B cell (primary cell): ENCODE data around the gene BRF1. TPM values are rescaled to one million over a fixed set of nuclear protein-coding genes. Genes with fewer than 3 reads are reported as not detected.
A peak's percentile ranks its signal among the peaks of the same experiment; 100 is the strongest.

Experiments
- ATAC-seq: fragments of 200-7000 bp; cut with Tn5 transposase; one replicate; pipeline ENCODE4 v1.10.0; 2021; ENCODE audit warnings: low read depth, mild to moderate bottlenecking, moderate number of reproducible peaks, moderate library complexity
- CTCF ChIA-PET: fragments of 350-600 bp; sonication (Branson Sonifier 250); formaldehyde crosslinking; loops from one replicate; lab custom pipeline; 2021; ENCODE audit warnings: antibody characterized with exemption, inconsistent platforms; lab: Charles Lee
- POLR2A ChIA-PET: fragments of 350-600 bp; sonication (Branson Sonifier 250); formaldehyde crosslinking; loops from one replicate; lab custom pipeline; 2021; ENCODE audit warnings: antibody characterized with exemption; lab: Charles Lee
- DNase-seq: peaks from one replicate; pipeline ENCODE4 v3.0.0; 2013
- H2AFZ ChIP-seq: 2 replicates; pipeline ENCODE4 v1.6.1; 2012; ENCODE audit warnings: mild to moderate bottlenecking, low read depth, low read length; ENCODE audit not compliant: insufficient read depth, poor library complexity, severe bottlenecking
- H3K27ac ChIP-seq, 2 donors: 1 replicate in 1 of 2; 2 replicates in 1 of 2; pipeline ENCODE4 v1.5.1; 2012 to 2013; ENCODE audit warnings: low read length in 2 of 2, mild to moderate bottlenecking in 2 of 2, moderate library complexity in 1 of 2
- H3K27me3 ChIP-seq, 4 experiments: fragments of 200-600 bp in 1 of 4; sonication (generic) in 1 of 4; replicated peaks in 1 of 4; 1 replicate in 2 of 4; 2 replicates in 2 of 4; pipeline versions ENCODE4 v1.6.1 to v1.7.0; 2013 to 2016; ENCODE audit warnings: low read length in 3 of 4, mild to moderate bottlenecking in 2 of 4, mixed read lengths in 1 of 4, moderate library complexity in 1 of 4; ENCODE audit not compliant: insufficient read depth in 4 of 4, control insufficient read depth in 3 of 4; ENCODE audit errors: control extremely low read depth in 1 of 4
- H3K36me3 ChIP-seq, 2 experiments: replicated peaks in 1 of 2; 1 replicate in 1 of 2; 2 replicates in 1 of 2; pipeline versions ENCODE4 v1.6.1 to v1.7.1; 2013; ENCODE audit warnings: low read length in 1 of 2; ENCODE audit not compliant: insufficient read depth in 2 of 2, control insufficient read depth in 1 of 2; ENCODE audit errors: control extremely low read depth in 1 of 2, extremely low read depth in 1 of 2
- H3K4me1 ChIP-seq, 2 donors: fragments of 200-600 bp in 1 of 2; sonication (generic) in 1 of 2; 1 replicate in 1 of 2; 2 replicates in 1 of 2; pipeline versions ENCODE4 v1.5.1 to v1.6.1; 2013 to 2017; ENCODE audit warnings: low read length in 2 of 2; ENCODE audit not compliant: control insufficient read depth in 2 of 2, insufficient read depth in 2 of 2
- H3K4me2 ChIP-seq: replicated peaks from 2 replicates; pipeline ENCODE3; 2012; ENCODE audit warnings: mild to moderate bottlenecking, low read depth, low read length; ENCODE audit not compliant: poor library complexity, severe bottlenecking
- H3K4me3 ChIP-seq, 5 experiments: fragments of 200-600 bp in 1 of 5; sonication (generic) in 1 of 5; 1 replicate in 3 of 5; 2 replicates in 2 of 5; pipeline versions ENCODE4 v1.5.1 to v1.7.0; 2011 to 2016; ENCODE audit warnings: low read length in 4 of 5, mild to moderate bottlenecking in 4 of 5, low read depth in 2 of 5, control low read depth in 1 of 5, moderate library complexity in 1 of 5; ENCODE audit not compliant: insufficient read depth in 1 of 5; ENCODE audit errors: control extremely low read depth in 1 of 5, extremely low read depth in 1 of 5
- H3K79me2 ChIP-seq: fragments of 200-600 bp; sonication (generic); one replicate; pipeline ENCODE4 v1.6.0; 2016; ENCODE audit warnings: low read length; ENCODE audit not compliant: control insufficient read depth, insufficient read depth
- H3K9ac ChIP-seq: fragments of 200-600 bp; sonication (generic); 2 replicates; pipeline ENCODE4 v1.6.1; 2017; ENCODE audit warnings: mild to moderate bottlenecking, low read length, moderate library complexity
- H3K9me3 ChIP-seq, 3 donors: one replicate each; pipeline versions ENCODE4 v1.6.1 to v1.7.1; 2013; ENCODE audit warnings: low read length in 2 of 3; ENCODE audit not compliant: control insufficient read depth in 2 of 3, insufficient read depth in 1 of 3; ENCODE audit errors: control extremely low read depth in 1 of 3
- H4K20me1 ChIP-seq: 2 replicates; pipeline ENCODE4 v1.6.0; 2012; ENCODE audit warnings: mild to moderate bottlenecking, low read length; ENCODE audit not compliant: insufficient read depth, control insufficient read depth, poor library complexity, severe bottlenecking
- H3K27ac Mint-ChIP-seq: one replicate; pipeline ENCODE4 v1.8.0; 2021; ENCODE audit warnings: mixed read lengths
- H3K27me3 Mint-ChIP-seq: one replicate; pipeline ENCODE4 v1.8.0; 2021; ENCODE audit warnings: mixed read lengths
- H3K4me1 Mint-ChIP-seq: one replicate; pipeline ENCODE4 v1.8.0; 2021; ENCODE audit warnings: mixed read lengths
- H3K4me3 Mint-ChIP-seq: one replicate; pipeline ENCODE4 v1.8.0; 2021; ENCODE audit warnings: mixed read lengths
- H3K9me3 Mint-ChIP-seq: one replicate; pipeline ENCODE4 v1.8.0; 2022; ENCODE audit warnings: mixed read lengths; ENCODE audit not compliant: insufficient read depth
- CTCF ChIP-seq: fragments of 200-600 bp; IDR thresholded peaks from one replicate; pipeline ENCODE4 v1.8.0; 2022; ENCODE audit warnings: antibody characterized with exemption, mild to moderate bottlenecking
- EZH2 ChIP-seq: IDR thresholded peaks from 2 replicates; pipeline ENCODE4 v1.6.1; 2012; ENCODE audit warnings: borderline replicate concordance, low read depth, mild to moderate bottlenecking, moderate library complexity, low read length; ENCODE audit not compliant: insufficient read depth, poor library complexity, severe bottlenecking
- WGBS: methylation state at CpG from one replicate; pipeline ENCODE4 v1.1.5; 2013; ENCODE audit warnings: missing lambda C conversion rate; ENCODE audit not compliant: insufficient coverage; 5-methylcytosine and 5-hydroxymethylcytosine counted together
- intact Hi-C: fragments of 100-400 bp; cut with micrococcal nuclease; formaldehyde crosslinking; loops from one replicate; pipeline ENCODE4 v1.10.0; 2022
- polyA plus RNA-seq: library from polyadenylated mRNA; depleted of rRNA; stranded (reverse); fragments of >200 nt; gene quantifications from 2 replicates; pipeline ENCODE4 v1.2.3, GENCODE V29; 2012
- total RNA-seq, 2 donors: library from RNA; stranded (reverse); fragments of 120-200 nt in 1 of 2; gene quantifications; 1 replicate in 1 of 2; 2 replicates in 1 of 2; pipeline versions ENCODE4 v1.2.3 to v1.2.4, GENCODE V29; 2013 to 2022

The BRF1 gene
- total and polyA plus RNA-seq, 2 donors (not counting 1 experiment from before 2014, with no cell fraction given) = 24.5 to 55.8 TPM

DNA sequence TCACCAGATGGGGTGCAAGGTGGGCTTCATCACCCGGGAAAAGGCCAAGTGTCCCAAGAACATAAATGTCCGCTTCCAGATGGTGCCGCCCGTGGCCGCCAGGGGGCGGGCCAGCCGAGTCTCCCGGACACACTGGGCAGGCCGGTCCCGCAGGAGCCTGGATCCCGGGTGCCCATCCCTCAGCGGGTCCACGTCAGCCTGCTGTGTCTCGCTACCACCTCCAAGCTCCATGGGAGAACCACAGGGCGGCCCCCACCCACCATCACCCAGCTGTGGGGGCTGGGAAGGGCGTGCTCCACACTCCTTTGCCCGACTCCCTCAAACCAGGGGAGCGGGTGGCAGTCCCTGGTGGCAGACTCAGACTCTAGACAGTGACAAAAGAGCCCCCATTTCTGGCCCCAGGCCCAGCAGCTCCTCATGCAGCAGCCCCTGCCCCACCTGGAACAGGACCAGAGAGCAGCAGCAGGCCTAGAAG lies 97.7 kb downstream of the BRF1 start:
- Histone ChIP-seq H2AFZ (no peak overlapping the region), H3K4me2 (peak overlapping the region; percentile 45), H3K4me1 (peaks cover 18 to 29% of the 10 kb centered on the region in 2 donors), H3K27me3 (peaks cover 0 to 53% (median 14%) of the 10 kb centered on the region in 4 experiments), H3K27ac (no peak overlapping the region), H4K20me1 (no peaks in the 10 kb centered on the region), H3K4me3 (no peak overlapping the region), H3K9me3 (peaks cover 0 to 8% (median 0%) of the 10 kb centered on the region in 3 donors), H3K9ac (no peak overlapping the region), H3K79me2 (no peaks in the 10 kb centered on the region), H3K36me3 (no peaks in the 10 kb centered on the region)
- ChIA-PET POLR2A (no interaction called here), CTCF (interaction anchor here (0.9 to 1.2 kb wide), 6 partner anchors 14 to 200 kb away, joined by 3 read pairs; no protein-coding TSS in a partner anchor)
- WGBS = 11% methylated on average over 18 of the region's 18 CpGs
- no peak for TF ChIP-seq EZH2
- peak; percentile 95 for TF ChIP-seq CTCF
- Mint-ChIP-seq H3K4me1 (peaks cover 17% of the 10 kb centered on the region), H3K9me3 (no peaks in the 10 kb centered on the region), H3K27ac (no peak overlapping the region), H3K4me3 (no peak overlapping the region), H3K27me3 (peaks cover 18% of the 10 kb centered on the region)
- intact Hi-C loops = loop anchor here (1.0 to 5.0 kb wide), 5 partner anchors 79 to 324 kb away; partner anchors contain the start of genes TEDC1 and TMEM121
- ATAC-seq (peak; percentile 45), DNase-seq (peak; percentile 77)

- intact Hi-C loops = loop anchor here (5.0 kb wide), 3 partner anchors 110 to 325 kb away; partner anchors contain the start of genes TEDC1 and TMEM121
- H3K4me3 Mint-ChIP-seq = peak overlapping the region; percentile 10
Measured at GRCh38 chr14:105201925-105202513, 98.8 kb downstream of the BRF1 start.

More at GRCh38 chr14:105201925-105202513, 98.8 kb downstream of the BRF1 start:
- CTCF ChIA-PET = interaction anchor here (0.9 to 2.0 kb wide), 4 partner anchors 46 to 331 kb away, joined by 3 to 4 read pairs (median 4); partner anchors contain the start of gene BRF1
- H2AFZ ChIP-seq = peak overlapping the region; percentile 32
- DNase-seq (peak; percentile 63), ATAC-seq (peak; percentile 31)
- no peak overlapping the region for H3K27ac ChIP-seq
- H3K4me1 ChIP-seq = peaks cover 18 to 33% of the 10 kb centered on the region in 2 donors
- 13% methylated on average over 20 of the region's 20 CpGs for WGBS
- no peak for TF ChIP-seq EZH2
- no peak for TF ChIP-seq CTCF
- H3K27me3 ChIP-seq = peaks cover 0 to 64% (median 22%) of the 10 kb centered on the region in 4 experiments
- H3K27me3 Mint-ChIP-seq = peaks cover 22% of the 10 kb centered on the region
- POLR2A ChIA-PET = interaction anchor here (0.6 kb wide), 1 partner anchor 148 kb away, joined by 4 read pairs; no protein-coding TSS in a partner anchor
- H4K20me1 ChIP-seq = no peaks in the 10 kb centered on the region
- H3K4me1 Mint-ChIP-seq = peaks cover 19% of the 10 kb centered on the region
- H3K4me2 ChIP-seq = peak overlapping the region; percentile 22
- no peak overlapping the region for H3K27ac Mint-ChIP-seq
- peaks cover 0 to 13% (median 0%) of the 10 kb centered on the region in 3 donors for H3K9me3 ChIP-seq
- H3K4me3 ChIP-seq = no peak overlapping the region
- H3K9me3 Mint-ChIP-seq = no peaks in the 10 kb centered on the region
- no peaks in the 10 kb centered on the region for H3K79me2 ChIP-seq
- H3K36me3 ChIP-seq = no peaks in the 10 kb centered on the region
- no peak overlapping the region for H3K9ac ChIP-seq
